ENCODE results near the gene ADAMTS19. TPM values are rescaled to one million over a fixed set of nuclear protein-coding genes. Genes with fewer than 3 reads are reported as not detected.

ADAMTS19 gene
- total RNA-seq, 1 experiment from 2014 or later: not detected

DNA sequence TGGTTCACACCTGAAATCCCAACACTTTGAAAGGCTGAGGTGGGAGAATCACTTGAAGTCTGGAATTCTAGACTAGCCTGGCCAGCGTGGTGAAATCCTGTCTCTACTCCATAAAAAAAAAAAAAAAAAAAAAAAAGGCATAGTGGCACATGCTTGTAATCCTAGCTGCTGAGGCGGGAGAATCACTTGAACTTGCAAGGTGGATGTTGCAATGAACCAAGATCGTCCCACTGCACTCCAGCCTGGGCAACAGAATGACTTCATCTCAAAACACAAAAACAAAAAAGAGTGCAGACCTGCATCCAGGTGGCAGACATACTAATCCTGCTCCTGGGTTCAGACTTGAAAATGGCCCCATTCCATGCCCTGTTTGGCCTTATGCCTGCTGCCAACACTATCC lies 21.8 kb upstream of the ADAMTS19 start:
- H3K4me1 Mint-ChIP-seq (ENCODE audit: low read depth, unreplicated experiment): no peaks in the 10 kb centered on the region
- no peak overlapping the region for H3K27ac Mint-ChIP-seq (ENCODE audit: unreplicated experiment)
- no peaks in the 10 kb centered on the region for H3K27me3 Mint-ChIP-seq (ENCODE audit: unreplicated experiment)
- no peak overlapping the region for H3K4me3 Mint-ChIP-seq (ENCODE audit: low read depth, unreplicated experiment)
- intact Hi-C loops (cut with micrococcal nuclease; ENCODE audit: unreplicated experiment): no loop called here
- TF ChIP-seq, protein P1, sequence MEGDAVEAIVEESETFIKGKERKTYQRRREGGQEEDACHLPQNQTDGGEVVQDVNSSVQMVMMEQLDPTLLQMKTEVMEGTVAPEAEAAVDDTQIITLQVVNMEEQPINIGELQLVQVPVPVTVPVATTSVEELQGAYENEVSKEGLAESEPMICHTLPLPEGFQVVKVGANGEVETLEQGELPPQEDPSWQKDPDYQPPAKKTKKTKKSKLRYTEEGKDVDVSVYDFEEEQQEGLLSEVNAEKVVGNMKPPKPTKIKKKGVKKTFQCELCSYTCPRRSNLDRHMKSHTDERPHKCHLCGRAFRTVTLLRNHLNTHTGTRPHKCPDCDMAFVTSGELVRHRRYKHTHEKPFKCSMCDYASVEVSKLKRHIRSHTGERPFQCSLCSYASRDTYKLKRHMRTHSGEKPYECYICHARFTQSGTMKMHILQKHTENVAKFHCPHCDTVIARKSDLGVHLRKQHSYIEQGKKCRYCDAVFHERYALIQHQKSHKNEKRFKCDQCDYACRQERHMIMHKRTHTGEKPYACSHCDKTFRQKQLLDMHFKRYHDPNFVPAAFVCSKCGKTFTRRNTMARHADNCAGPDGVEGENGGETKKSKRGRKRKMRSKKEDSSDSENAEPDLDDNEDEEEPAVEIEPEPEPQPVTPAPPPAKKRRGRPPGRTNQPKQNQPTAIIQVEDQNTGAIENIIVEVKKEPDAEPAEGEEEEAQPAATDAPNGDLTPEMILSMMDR (IDR thresholded peaks at IDR 0.05; ENCODE audit: unreplicated experiment): no peak
- no peaks in the 10 kb centered on the region for H3K9me3 Mint-ChIP-seq (ENCODE audit: low read depth, unreplicated experiment)
- CTCF ChIA-PET: no interaction called here
- DNase-seq: no peak
- no peaks in the 10 kb centered on the region for H3K36me3 Mint-ChIP-seq (ENCODE audit: insufficient read depth, unreplicated experiment)
- no TSS peak for BruUV-seq (replicated peaks)

DNA sequence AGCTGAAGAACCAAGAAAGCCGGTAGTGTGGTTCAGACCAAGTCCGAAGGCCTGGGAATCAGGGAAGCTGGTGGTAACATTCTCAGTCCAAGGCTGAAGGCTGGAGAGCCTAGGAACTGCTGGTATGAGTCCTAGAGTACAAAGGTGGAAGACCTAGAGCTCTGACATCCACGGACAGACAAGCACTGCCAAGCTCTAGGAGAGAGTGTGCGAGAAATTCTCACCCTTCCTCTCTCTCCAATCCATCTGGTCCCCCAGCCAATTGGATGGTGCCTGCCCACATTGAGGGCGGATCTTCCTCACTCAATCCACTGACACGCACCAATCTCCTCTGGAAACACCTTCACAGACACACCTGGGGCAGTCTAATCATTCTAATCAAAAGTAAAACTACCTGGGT lies 19.7 kb upstream of the ADAMTS19 start:
- intact Hi-C loops (cut with micrococcal nuclease; ENCODE audit: unreplicated experiment): no loop called here
- Mint-ChIP-seq H3K4me3 (ENCODE audit: low read depth, unreplicated experiment) (no peak overlapping the region), H3K9me3 (ENCODE audit: low read depth, unreplicated experiment) (no peaks in the 10 kb centered on the region), H3K36me3 (ENCODE audit: insufficient read depth, unreplicated experiment) (no peaks in the 10 kb centered on the region), H3K27me3 (ENCODE audit: unreplicated experiment) (no peaks in the 10 kb centered on the region), H3K4me1 (ENCODE audit: low read depth, unreplicated experiment) (no peaks in the 10 kb centered on the region), H3K27ac (ENCODE audit: unreplicated experiment) (no peak overlapping the region)
- TF ChIP-seq, protein P1 (IDR thresholded peaks at IDR 0.05; ENCODE audit: unreplicated experiment): no peak
- CTCF ChIA-PET: no interaction called here
- BruUV-seq (replicated peaks): no TSS peak
- no peak for DNase-seq

DNA sequence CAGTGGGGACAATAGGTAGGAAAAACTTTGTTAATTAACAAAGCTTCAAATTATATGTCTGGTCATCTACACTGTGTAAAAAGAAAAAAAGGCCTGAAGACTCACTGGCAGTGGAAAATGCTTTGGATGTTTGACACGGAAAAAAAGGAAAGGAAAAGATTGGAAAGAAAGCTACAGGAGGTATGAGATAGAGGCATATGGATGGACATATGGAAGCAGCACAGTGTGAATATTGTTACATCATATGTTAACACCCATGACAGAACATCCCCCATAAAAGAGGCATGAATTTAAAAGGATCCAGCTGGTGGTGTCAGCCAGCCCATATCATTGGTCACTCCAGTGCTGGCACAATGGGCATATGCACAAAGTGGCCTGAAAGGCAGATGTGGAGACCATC lies 19.0 kb upstream of the ADAMTS19 start:
- CTCF ChIA-PET: no interaction called here
- TF ChIP-seq, protein P1 (IDR thresholded peaks at IDR 0.05; ENCODE audit: unreplicated experiment): no peak
- Mint-ChIP-seq H3K4me3 (ENCODE audit: low read depth, unreplicated experiment) (no peak overlapping the region), H3K27ac (ENCODE audit: unreplicated experiment) (no peak overlapping the region), H3K9me3 (ENCODE audit: low read depth, unreplicated experiment) (no peaks in the 10 kb centered on the region), H3K27me3 (ENCODE audit: unreplicated experiment) (no peaks in the 10 kb centered on the region), H3K36me3 (ENCODE audit: insufficient read depth, unreplicated experiment) (no peaks in the 10 kb centered on the region), H3K4me1 (ENCODE audit: low read depth, unreplicated experiment) (no peaks in the 10 kb centered on the region)
- intact Hi-C loops (cut with micrococcal nuclease; ENCODE audit: unreplicated experiment): no loop called here
- BruUV-seq (replicated peaks): no TSS peak
- no peak for DNase-seq

DNA sequence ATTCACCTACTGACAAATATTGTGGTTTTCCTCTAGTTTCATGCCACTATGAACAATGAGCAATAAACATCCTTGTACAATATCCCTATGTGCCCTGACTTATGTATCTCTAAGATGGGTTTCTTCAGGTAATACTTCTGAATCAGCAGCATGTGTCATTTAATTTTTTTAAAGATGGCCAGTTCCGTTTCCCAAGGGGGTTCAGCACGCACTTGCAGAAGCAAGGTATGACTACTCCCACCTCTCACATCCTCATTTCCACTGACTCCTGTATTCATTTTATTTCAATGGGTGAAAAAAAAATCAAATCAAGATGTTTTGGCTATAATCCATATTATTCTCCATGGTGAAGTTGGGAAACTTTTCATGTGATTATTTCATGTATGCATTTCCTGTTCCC lies 14.7 kb upstream of the ADAMTS19 start:
- intact Hi-C loops (cut with micrococcal nuclease; ENCODE audit: unreplicated experiment): no loop called here
- no peak overlapping the region for H3K27ac Mint-ChIP-seq (ENCODE audit: unreplicated experiment)
- H3K4me3 Mint-ChIP-seq (ENCODE audit: low read depth, unreplicated experiment): no peak overlapping the region
- H3K4me1 Mint-ChIP-seq (ENCODE audit: low read depth, unreplicated experiment): no peaks in the 10 kb centered on the region
- no TSS peak for BruUV-seq (replicated peaks)
- no peak for DNase-seq
- CTCF ChIA-PET: no interaction called here
- H3K36me3 Mint-ChIP-seq (ENCODE audit: insufficient read depth, unreplicated experiment): no peaks in the 10 kb centered on the region
- TF ChIP-seq, protein P1 (IDR thresholded peaks at IDR 0.05; ENCODE audit: unreplicated experiment): no peak
- H3K27me3 Mint-ChIP-seq (ENCODE audit: unreplicated experiment): no peaks in the 10 kb centered on the region
- H3K9me3 Mint-ChIP-seq (ENCODE audit: low read depth, unreplicated experiment): no peaks in the 10 kb centered on the region

DNA sequence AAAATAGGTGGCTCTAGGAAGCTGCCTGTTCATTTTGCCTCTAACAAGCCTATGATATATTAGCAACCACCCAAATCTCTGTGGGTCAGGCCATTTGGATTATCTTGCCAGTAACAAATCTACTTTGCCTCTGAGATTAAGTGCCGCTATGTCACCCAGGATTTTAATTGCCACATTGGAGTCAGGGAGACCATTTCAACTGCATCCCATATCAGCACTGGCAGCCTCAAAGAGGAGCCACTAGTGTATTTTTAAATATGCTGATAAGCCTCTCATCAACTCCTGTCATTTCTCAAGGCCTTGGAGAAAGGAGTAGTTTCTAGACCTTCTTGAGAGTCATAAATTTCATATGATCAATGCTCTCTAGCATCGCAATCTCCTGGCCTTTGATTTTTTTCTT lies 12.1 kb upstream of the ADAMTS19 start:
- Mint-ChIP-seq H3K27ac (ENCODE audit: unreplicated experiment) (no peak overlapping the region), H3K9me3 (ENCODE audit: low read depth, unreplicated experiment) (no peaks in the 10 kb centered on the region), H3K27me3 (ENCODE audit: unreplicated experiment) (no peaks in the 10 kb centered on the region), H3K4me3 (ENCODE audit: low read depth, unreplicated experiment) (no peak overlapping the region), H3K36me3 (ENCODE audit: insufficient read depth, unreplicated experiment) (no peaks in the 10 kb centered on the region), H3K4me1 (ENCODE audit: low read depth, unreplicated experiment) (peaks cover 6% of the 10 kb centered on the region)
- DNase-seq: no peak
- intact Hi-C loops (cut with micrococcal nuclease; ENCODE audit: unreplicated experiment): no loop called here
- TF ChIP-seq, protein P1 (IDR thresholded peaks at IDR 0.05; ENCODE audit: unreplicated experiment): no peak
- no TSS peak for BruUV-seq (replicated peaks)
- CTCF ChIA-PET: no interaction called here

Data from Calu3 (cell line).